Measurements from ENCODE around the gene ZMYND8. TPM values are rescaled to one million over a fixed set of nuclear protein-coding genes. Genes with fewer than 3 reads are reported as not detected.
"Not testable (repeated sequence)": the region's sequence is repeated elsewhere in the genome, so short reads cannot be mapped to it uniquely, and the experiment has no call there.

The ZMYND8 gene
- total RNA-seq, 1 donor from 2014 or later = 47.0 TPM

DNA sequence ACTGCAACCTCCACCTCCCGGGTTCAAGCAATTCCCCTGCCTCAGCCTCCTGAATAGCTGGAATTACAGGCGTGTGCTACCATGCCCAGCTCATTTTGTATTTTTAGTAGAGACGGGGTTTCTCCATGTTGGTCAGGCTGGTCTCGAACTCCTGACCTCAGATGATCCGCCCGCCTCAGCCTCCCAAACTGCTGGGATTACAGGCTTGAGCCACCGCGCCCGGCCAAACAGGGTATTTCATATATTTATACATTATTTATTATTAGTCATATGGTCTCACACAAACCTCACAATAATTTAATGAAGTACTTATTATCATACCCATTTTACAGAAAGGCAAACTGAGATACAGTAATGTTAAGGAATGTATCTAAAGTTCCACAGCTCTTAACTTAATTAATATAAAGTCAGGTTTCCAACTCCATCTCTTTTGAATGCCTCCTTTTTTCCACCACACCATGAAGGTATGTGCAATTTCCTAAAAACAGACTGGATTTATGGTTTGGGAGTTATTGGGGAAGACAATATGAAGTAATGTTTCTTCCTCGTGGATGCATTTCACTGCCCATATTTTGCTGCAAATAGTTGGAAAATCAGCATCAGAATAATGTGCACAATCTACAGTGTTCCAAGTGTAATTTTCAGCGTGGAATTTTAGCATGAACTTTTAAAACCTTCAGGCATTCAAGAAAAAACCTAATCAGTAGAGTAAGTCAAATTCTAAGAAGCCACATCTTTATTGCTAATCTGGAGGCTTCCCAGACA, 65.7 kb downstream of the ZMYND8 start:
- intact Hi-C loops (cut with micrococcal nuclease) = no loop called here

DNA sequence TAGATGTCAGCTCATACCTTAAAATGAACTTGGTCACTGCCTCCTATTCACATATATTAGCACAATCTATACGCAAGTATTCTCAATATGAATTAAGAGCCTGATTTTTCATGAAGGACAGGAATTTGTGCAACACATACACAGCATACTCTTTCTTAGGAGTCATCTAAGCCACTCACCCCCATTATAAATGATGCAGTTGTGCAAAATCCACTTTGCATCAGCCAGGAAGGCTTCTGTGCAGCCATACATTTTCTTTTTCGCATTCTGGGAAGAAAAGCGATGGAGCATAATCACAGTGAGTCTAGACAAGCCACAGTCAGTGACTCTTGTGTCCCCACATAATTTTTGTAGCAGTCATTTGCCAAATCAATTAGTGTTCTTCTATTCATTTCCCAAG, 66.5 kb downstream of the ZMYND8 start:
- intact Hi-C loops (cut with micrococcal nuclease) = no loop called here

DNA sequence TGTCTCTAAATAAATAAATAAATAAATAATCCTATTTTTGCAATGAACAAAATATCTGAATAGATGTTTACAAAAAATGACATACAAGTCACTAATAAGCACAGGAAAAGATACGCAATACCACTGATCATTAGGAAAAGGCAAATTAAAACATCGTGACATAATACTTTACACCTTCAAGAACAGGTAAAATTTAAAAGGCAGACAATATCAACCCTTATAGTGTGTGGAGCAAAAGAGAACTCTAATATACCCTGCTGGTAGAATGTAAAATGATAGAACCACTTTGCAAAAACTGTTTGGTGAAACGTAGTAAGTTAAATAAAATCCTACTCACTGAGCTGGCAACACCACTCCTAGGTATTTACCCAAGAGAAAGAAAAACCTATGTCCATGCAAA, 67.4 kb downstream of the ZMYND8 start:
- intact Hi-C loops (cut with micrococcal nuclease) = no loop called here

DNA sequence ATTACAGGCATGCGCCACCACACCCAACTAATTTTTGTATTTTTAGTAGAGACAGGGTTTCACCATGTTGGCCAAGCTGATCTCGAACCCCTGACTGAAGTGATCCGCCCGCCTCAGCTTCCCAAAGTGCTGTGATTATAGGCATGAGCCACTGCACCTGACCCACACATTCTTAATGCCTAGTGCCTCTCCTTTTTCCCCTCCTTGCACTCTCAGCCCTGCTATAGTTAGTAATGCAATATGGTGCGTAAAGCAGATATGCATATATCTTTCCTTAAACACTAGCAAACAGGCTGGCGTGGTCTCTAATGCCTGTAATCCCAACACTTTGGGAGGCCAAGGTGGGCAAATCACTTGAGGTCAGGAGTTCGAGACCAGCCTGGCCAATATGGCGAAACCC, 68.0 kb downstream of the ZMYND8 start:
- intact Hi-C loops (cut with micrococcal nuclease) = not testable (repeated sequence)

DNA sequence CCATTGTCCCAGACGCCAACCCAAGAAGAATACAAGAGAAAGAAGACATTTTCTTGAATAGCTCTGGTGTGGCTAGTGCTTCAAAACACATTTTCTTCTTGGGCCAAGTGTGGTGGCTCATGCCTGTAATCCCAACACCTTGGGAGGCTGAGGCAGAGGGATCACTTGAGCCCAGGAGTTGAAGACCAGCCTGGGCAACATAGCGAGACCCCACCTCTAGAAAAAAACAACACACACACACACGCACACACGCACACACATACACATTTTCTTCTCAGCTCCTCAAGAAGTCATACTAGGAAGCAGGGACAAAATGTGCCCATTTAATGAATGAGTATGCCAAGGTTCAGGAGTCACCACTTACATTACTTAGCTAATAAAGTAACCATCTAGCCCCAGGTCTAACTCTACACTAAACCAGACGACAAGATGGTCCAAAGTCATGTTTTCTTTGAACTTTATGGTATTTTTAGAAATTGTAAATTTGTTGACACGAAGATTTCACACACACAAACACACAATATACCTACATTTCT, 68.8 kb downstream of the ZMYND8 start:
- intact Hi-C loops (cut with micrococcal nuclease) = no loop called here

DNA sequence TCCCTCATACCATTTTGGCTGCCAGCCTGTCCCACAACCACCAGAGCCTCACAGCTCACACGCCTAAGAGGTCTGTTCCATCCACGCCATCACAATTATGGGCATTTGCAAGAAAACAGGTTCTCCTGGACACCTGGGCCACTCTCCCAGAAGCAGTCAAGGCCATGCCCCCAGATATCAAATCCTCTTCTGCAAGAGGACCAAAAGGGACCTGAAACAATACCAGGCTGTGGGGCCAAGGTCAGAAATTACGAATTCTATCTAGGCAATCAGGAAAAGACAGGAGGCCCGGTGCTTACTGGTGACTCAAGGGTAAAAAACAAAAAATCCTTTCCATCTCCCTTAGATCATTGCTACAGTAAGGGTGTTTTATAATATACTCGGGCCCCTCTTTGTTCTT, 69.8 kb downstream of the ZMYND8 start:
- intact Hi-C loops (cut with micrococcal nuclease) = no loop called here

DNA sequence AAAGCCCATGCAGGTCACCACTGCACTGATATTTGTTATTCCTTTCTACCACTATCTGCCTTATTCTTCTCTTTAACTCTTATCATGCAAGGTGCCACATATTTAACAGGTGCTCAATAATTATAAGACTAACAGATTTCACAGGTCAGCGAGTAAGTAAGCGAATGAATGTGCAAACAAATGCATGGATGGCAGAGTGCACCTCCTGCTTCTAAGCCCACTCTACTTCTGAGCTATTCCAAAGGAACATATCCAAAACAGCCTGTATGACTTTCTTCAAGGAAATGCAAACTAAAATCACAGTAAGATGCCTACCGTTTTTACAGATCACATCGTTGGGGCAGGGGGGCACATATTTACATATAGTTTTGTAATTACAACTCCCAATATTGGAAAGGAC, 71.3 kb downstream of the ZMYND8 start:
- intact Hi-C loops (cut with micrococcal nuclease) = no loop called here

DNA sequence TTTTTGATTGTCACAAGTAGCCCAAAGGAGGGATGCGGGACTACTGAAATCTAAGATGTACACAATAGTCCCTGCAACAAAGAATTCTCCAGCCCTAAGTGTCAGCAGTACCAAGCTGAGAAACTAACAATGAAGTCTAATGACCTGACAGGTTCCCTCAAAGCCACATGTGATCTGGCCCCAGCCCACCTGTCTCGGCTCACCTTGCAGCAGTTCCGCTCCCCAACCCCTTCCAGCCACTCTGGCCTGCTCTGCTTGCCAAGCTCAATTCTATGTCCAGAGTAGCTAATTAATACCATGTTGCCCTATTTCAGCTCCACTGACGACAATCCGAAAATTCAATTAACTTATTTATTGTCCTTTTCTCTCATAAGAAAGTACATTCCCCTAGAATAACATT, 72.1 kb downstream of the ZMYND8 start:
- intact Hi-C loops (cut with micrococcal nuclease) = no loop called here

DNA sequence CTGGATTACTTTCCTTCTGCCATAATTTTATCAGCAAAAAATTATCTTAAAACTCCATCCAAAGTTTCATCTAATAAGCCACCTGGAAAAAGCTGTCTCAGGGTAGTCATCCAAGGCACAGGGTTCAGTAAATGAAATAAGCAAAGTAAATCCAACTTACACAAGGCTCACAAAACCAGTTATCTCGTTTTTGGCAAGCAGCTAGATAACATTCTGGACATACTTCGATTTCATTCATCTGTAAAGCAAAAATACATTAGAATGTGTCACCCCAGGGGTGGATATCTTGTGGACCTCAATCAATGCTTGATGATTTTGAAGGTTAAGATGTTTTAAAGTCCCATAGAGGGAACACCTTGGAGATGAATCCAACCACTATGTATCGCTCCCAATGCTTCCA, 73.1 kb downstream of the ZMYND8 start:
- intact Hi-C loops (cut with micrococcal nuclease) = no loop called here

DNA sequence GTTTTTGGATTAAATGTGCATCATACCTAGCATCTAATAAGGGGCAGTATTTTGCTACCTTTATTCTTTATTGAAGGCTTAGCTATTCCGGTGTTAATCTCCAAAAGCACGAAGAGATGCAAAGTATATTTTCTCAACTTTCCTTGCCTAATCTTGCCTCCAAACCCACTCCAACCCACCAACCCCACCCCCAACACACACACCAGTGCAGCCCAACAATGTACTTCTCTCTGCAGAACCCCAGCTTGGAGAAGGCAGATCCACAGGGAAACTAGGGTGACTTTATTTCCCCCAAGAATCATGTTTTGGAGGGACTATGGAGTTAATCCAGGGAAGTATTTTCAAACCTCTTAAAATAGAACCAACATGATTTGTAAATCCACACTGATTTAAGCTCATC, 73.6 kb downstream of the ZMYND8 start:
- intact Hi-C loops (cut with micrococcal nuclease) = no loop called here

DNA sequence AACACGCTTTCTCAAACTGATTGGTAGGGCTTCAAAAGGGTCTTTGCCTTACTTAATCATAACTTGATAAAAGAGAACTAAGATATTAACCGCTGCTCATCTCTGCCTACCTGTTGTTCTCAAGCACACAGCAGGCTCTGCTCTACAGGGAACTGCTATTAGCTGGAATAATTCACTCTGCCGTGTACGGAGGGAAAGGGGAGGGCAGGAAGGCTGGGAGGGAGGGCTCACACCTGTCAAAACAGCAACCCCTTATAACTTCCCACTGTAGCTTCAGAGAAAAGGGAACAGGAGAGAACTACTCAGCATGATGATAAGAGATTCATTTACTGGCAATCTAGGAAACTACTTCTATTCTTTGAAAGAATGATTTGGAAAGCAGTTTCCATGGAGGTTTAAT, 75.1 kb downstream of the ZMYND8 start:
- intact Hi-C loops (cut with micrococcal nuclease) = no loop called here

DNA sequence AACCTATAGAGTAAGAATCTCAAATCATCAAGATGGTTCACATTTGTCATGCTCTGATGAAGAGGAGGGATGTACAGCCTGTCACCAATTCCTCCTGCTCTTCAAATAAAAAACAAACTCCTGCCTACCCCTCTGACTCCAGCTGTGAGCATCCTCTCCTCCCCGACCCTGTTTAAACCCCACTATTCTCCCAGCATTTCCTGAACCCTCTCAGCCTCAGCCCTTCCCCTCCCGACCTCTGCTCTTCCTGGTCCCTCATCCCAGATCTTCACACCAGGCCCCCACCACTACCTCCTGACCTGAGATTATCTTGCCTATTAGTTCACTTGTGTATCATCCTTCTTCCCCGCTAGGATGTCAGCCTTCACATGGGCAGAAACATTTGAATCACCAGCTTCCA, 75.8 kb downstream of the ZMYND8 start:
- intact Hi-C loops (cut with micrococcal nuclease) = no loop called here

DNA sequence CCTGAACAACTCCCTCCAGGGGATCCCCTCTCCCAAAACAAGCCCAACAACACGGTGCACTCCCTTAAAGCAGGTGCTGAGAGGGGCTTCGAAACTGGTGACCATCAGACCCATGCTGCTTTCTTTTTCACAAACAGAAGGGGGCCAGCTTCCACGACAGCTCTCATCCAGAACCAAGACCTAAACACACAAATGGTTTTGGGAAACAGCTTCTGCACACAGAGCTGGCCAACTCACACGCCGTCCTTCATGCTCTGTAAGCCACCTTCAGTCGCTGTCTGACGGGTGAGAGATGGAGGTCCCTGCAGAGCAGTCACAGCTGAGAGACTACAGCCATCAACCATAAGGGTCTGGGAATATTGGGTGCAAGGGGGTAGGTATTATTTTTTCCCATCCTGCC, 76.3 kb downstream of the ZMYND8 start:
- intact Hi-C loops (cut with micrococcal nuclease) = no loop called here

DNA sequence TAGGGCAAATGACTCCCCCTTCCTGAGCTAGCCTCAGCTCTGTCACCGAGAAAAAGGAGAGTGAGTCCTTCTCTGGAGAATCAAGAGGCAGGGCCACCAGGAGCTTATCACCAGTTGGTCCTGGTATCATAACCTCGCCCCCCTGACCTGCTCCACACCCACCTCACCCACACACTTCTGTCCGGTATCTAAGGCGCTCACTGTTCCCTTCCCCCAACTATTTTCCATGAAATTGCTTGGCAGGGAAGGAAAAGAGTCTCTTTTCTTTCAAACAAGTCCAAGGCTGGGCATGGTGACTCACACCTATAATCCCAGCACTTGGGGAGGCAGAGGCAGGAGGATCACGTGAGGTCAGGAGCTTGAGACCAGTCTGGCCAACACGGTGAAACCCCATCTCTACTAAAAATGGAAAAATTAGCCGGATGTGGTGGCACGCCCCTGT, 77.6 kb downstream of the ZMYND8 start:
- intact Hi-C loops (cut with micrococcal nuclease) = loop anchor here (10.0 kb wide), 1 partner anchor 226 kb away; the partner anchor contains the start of gene NCOA3

DNA sequence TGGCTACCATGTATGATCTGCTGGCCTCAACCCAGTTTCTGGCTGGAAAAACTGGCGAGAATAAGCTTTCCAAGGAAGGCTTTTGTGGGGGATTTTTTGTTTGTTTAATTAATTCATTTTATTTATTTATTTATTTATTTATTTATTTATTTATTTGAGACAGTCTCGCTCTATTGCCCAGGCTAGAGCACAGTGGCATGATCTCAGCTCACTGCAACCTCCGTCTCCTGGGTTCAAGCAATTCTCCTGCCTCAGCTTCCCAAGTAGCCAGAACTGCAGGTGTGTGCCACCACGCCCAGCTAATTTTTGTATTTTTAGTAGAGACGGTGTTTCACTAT, 79.0 kb downstream of the ZMYND8 start:
- intact Hi-C loops (cut with micrococcal nuclease) = loop anchor here (10.0 kb wide), 1 partner anchor 227 kb away; the partner anchor contains the start of gene NCOA3

DNA sequence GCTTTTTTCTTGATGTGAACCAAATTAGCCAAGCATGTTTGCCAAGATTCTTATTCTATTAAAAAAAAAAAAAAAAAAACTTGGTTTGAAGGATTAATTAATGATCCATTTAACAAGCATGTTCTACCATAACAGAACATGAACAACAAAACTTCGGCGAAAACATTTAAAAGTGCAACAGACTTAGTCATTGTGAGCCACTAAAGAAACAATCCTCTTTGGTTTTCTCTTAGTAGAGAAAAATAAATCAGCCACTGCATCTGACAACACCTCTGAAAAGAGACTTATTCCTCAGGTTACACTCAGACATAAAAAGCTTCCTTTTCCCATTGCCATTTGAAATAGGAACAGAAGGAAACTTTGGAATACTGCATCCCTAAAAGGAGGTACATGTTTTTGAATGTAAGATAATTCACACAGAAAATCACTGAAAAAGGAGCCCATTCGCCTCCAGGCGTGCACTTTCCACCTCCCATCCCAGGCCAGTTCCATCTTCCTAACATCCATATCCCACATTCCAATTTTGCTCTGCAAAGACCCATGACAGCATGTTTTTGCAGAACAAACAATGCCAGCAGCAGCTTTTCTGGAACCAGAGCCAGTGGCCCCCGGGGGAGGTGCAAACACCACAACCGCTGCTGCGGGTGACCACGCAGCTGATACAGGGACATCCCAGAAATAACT, 79.5 kb downstream of the ZMYND8 start:
- intact Hi-C loops (cut with micrococcal nuclease) = loop anchor here (10.0 kb wide), 1 partner anchor 228 kb away; the partner anchor contains the start of gene NCOA3

DNA sequence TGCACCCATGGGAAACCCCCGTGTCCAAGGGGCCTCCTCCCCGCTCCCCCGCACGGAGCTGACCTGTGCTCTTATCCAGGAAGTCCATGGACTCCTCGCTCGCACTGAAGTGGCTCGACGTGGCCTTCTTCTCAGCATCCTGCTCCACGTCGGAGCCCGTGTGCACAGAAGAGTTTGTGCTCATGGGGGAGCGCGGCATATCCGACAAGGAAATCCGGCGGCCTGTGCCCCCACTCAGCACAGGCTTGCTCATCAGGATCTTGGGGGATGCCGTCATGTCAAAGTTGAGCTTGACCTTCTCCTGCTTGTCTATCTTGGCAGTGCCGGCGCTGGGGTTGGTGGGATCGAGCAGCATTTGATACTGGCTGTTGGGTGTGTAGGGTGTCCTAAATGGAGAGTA, 80.2 kb downstream of the ZMYND8 start:
- intact Hi-C loops (cut with micrococcal nuclease) = loop anchor here (10.0 kb wide), 1 partner anchor 229 kb away; the partner anchor contains the start of gene NCOA3

DNA sequence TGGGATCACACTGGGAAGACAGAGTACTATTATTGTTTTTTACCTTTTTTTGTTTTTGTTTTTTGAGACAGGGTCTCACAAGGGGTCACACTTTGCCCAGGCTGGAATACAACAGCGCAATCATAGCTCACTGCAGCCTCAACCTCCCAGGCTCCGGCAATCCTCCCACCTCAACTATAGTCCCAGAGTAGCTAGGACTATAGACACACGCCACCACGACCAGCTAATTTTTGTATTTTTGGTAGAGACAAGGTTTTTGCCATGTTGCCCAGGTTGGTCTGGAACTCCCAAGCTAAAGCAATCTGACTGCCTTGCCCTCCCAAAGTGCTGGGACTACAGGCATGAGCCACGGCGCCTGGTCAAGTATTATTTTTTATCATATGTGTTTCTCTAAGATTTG, 81.0 kb downstream of the ZMYND8 start:
- intact Hi-C loops (cut with micrococcal nuclease) = loop anchor here (10.0 kb wide), 1 partner anchor 229 kb away; the partner anchor contains the start of gene NCOA3

DNA sequence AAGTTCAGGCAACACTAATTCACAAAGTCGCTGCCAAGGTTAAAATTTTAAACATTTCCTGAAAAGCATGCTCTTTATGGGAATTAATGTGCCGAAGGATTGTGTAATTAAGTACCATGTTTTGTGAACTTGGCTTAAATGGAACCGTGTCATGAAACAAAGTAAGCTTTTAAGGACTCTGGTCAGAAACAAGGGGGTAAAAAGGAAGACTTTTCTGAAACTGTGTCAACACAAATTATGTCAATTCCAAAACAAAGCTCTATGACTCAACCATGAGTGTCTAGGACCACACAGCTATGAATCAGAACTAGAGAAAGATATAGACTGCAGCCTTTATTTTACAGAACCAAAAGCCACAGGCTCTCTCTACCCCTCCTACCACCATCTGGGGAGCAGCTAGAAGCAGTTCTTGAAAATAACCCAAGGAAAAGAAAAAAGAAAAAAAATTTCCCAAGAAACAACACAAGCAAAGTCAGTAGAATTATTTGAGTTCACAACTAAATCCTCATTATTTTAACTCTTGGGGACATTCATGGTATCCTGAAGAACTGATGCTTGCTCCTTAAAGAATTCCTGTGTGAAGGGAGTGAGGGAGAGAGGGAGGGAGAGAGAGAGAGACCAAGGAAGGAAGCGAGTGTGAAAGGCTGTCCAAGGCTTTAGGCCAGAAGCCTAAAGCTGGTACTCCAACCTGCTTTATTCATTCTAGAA, 81.9 kb downstream of the ZMYND8 start:
- intact Hi-C loops (cut with micrococcal nuclease) = loop anchor here (10.0 kb wide), 1 partner anchor 230 kb away; the partner anchor contains the start of gene NCOA3

DNA sequence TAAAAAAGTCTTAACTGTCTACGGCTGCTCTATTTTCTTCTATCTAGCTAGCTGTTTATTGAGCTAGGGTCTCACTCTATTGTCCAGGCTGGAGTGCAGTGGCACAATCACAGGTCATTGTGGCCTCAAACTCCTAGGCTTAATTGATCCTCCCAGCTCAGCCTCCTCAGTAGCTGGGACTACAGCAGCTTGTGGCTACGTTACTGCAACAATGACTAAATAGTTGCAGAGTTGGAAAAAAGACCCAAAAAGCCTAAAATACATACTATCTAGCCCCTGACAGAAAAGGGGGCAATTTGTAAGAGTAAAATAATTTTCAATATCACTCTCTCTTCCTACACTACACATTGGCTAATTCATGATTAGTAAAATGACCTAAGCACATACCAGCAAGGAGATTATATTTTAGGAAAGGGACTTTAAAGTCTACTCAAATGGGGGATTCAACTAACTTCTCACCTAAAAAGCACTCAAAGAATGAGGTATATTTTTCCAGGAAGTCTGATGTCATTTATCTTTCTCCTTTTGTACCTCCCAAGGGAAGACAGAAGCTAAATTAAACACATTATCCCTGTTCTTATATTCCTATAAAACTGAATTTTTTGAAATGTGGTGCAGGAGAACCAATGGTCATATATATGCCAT, 82.8 kb downstream of the ZMYND8 start:
- intact Hi-C loops (cut with micrococcal nuclease) = loop anchor here (1.0 to 10.0 kb wide), 3 partner anchors 83 to 231 kb away; partner anchors contain the start of genes NCOA3 and ZMYND8
